ENCODE data around the gene FAM236D. TPM values are rescaled to one million over a fixed set of nuclear protein-coding genes. Genes with fewer than 3 reads are reported as not detected.
"Not testable (repeated sequence)": the region's sequence is repeated elsewhere in the genome, so short reads cannot be mapped to it uniquely, and the experiment has no call there.

Gene FAM236D
- total and polyA plus RNA-seq, 4 experiments from 2014 or later, result not detected

DNA sequence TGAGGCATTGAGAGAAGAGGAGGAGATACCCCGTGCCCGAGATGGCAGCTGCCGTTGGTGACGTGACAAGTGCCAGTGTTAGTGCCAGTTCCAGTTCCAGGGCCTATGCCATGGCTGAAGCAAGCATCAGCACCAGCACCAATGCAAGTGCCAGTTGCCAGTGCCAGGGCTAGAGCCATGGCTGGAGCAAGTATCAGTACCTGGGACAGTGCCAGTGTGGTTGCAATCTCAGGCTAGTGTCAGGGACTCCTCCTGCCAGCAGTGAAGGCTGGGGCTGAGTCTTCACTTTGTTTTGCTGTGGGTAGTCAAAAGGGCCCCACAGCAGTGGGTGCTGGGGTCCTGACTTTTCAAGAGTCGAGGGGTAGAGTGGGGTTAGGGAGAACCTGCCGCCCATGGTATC lies 29.9 kb downstream of the FAM236D start:
- H3K27me3 Mint-ChIP-seq; H3K27ac Mint-ChIP-seq; H3K4me1 ChIP-seq (ENCODE audit: insufficient read depth, low read length); H3K9me3 ChIP-seq (ENCODE audit: control insufficient read depth in 1 of 2, low read length in 2 of 2); H3K36me3 ChIP-seq (ENCODE audit: insufficient read depth, low read length); H3K9me3 Mint-ChIP-seq; H3K36me3 Mint-ChIP-seq; H3K27ac ChIP-seq (ENCODE audit: low read depth, low read length); CTCF ChIA-PET (ENCODE audit: partially characterized antibody); H3K4me1 Mint-ChIP-seq; H3K27me3 ChIP-seq (ENCODE audit: insufficient read depth, low read length); H3K4me3 ChIP-seq (ENCODE audit: low read length in 2 of 2); intact Hi-C loops (cut with micrococcal nuclease); H3K4me3 Mint-ChIP-seq; POLR2A ChIA-PET (ENCODE audit: partially characterized antibody); DNase-seq: not testable (repeated sequence)

DNA sequence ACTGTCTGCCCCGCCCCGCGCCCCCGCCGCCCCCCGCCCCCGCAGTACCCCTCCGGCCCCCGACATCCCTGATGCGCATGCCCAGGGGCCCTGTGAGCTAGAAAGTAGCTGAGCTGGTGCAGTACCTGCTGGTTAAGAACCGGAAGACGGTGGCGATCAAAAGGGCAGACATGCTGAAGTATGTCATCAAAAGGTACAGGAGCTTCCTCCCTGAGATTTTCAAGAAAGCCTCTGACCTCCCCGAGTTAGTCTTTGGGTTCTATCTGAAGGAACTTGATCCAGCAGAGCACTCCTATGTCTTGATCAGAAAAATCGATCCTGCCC lies 30.6 kb downstream of the FAM236D start:
- H3K9me3 Mint-ChIP-seq; H3K27ac ChIP-seq (ENCODE audit: low read depth, low read length); H3K9me3 ChIP-seq (ENCODE audit: control insufficient read depth in 1 of 2, low read length in 2 of 2); H3K36me3 Mint-ChIP-seq; H3K4me3 ChIP-seq (ENCODE audit: low read length in 2 of 2); H3K27me3 ChIP-seq (ENCODE audit: insufficient read depth, low read length); POLR2A ChIA-PET (ENCODE audit: partially characterized antibody); intact Hi-C loops (cut with micrococcal nuclease); DNase-seq; H3K36me3 ChIP-seq (ENCODE audit: insufficient read depth, low read length); CTCF ChIA-PET (ENCODE audit: partially characterized antibody); H3K4me1 ChIP-seq (ENCODE audit: insufficient read depth, low read length); H3K27ac Mint-ChIP-seq; H3K4me3 Mint-ChIP-seq; H3K27me3 Mint-ChIP-seq; H3K4me1 Mint-ChIP-seq: not testable (repeated sequence)

DNA sequence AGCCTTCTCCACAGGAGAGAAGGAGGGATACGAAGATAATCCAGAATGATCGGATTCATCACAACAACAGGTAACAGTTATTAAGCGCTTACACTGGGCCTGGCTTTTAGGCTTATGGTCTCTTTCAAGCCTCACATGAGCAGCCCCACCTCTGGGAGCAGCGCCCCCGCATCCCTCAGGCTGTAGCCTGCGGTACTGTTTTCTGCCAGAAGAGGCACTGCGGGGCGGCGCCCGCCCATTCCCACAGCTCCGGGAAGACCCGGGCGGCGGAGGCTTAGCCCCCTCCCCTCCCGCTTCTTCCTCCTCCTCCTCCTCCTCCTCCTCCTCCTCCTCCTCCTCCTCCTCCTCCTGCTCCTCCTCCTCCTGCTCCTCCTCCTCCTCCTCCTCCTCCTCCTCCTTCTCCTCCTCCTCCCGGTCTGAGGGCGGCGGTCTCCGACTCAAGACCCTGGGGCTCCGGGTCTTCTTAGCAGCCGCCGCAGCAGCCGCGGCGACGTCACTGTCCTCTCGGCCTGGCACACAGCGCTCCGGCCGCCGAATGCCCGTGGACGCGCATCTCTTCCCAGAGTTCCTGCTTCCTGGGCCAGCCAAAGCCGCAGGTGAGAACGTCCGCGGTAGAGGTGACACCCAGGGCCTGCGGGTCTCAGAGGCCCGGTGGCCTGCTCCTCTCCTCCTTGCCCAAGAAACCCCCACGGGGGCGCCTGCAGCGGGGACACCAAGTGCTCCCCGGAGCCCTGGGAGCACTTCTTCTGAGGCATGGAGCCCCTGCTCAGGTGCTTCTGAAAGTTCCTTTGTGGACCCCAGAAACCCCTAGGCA lies 31.1 kb downstream of the FAM236D start, which contains the start of gene DMRTC1B:
Gene DMRTC1B (plus strand): TSS at position 238 of the 814 bp plus-strand sequence. CDS start 68,246 bp downstream, outside the sequence.
- H3K36me3 ChIP-seq (ENCODE audit: insufficient read depth, low read length); H3K27ac ChIP-seq (ENCODE audit: low read depth, low read length); H3K4me3 ChIP-seq (ENCODE audit: low read length in 2 of 2); H3K27me3 ChIP-seq (ENCODE audit: insufficient read depth, low read length); POLR2A ChIA-PET (ENCODE audit: partially characterized antibody); DNase-seq; H3K9me3 ChIP-seq (ENCODE audit: control insufficient read depth in 1 of 2, low read length in 2 of 2); CTCF ChIA-PET (ENCODE audit: partially characterized antibody); H3K9me3 Mint-ChIP-seq; H3K4me1 ChIP-seq (ENCODE audit: insufficient read depth, low read length); H3K27me3 Mint-ChIP-seq; H3K27ac Mint-ChIP-seq; H3K4me3 Mint-ChIP-seq; H3K36me3 Mint-ChIP-seq; intact Hi-C loops (cut with micrococcal nuclease); H3K4me1 Mint-ChIP-seq: not testable (repeated sequence)

DNA sequence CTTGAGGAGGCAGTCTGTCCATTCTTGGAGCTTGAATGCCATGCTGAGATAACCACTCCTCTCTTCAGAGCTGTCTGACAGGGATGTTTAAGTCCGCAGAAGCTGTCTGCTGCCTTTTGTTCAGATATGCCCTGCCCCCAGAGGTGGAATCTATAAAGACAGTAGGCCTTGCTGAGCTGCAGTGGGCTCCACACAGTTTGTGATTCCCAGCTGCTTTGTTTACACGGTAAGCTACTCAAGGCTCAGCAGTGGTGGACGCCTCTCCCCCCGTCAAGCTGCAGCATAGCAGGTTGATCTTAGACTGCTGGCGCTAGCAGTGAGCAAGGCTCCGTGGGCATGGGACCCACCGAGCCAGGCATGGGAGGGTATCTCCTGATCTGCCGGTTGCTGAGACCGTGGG lies 47.6 kb downstream of the FAM236D start:
- H3K4me3 Mint-ChIP-seq; H3K27ac ChIP-seq (ENCODE audit: low read depth, low read length); H3K4me1 Mint-ChIP-seq; H3K9me3 Mint-ChIP-seq; DNase-seq; POLR2A ChIA-PET (ENCODE audit: partially characterized antibody); intact Hi-C loops (cut with micrococcal nuclease); H3K27me3 Mint-ChIP-seq; H3K4me1 ChIP-seq (ENCODE audit: insufficient read depth, low read length); CTCF ChIA-PET (ENCODE audit: partially characterized antibody); H3K36me3 ChIP-seq (ENCODE audit: insufficient read depth, low read length); H3K9me3 ChIP-seq (ENCODE audit: control insufficient read depth in 1 of 2, low read length in 2 of 2); H3K27ac Mint-ChIP-seq; H3K27me3 ChIP-seq (ENCODE audit: insufficient read depth, low read length); H3K36me3 Mint-ChIP-seq; H3K4me3 ChIP-seq (ENCODE audit: low read length in 2 of 2): not testable (repeated sequence)

Other genes with a start within 250 kb of the FAM236D start
- 10 to 100 TPM; 15.2 to 23.0 TPM for gene HDAC8, start 235.4 kb downstream of the FAM236D start, total RNA-seq
- 10 to 100 TPM; 15.2 to 18.9 TPM for gene HDAC8, start 235.4 kb downstream of the FAM236D start, polyA plus RNA-seq
- gene PHKA1, start 93.9 kb downstream of the FAM236D start, total RNA-seq, result under 1 TPM; 0.14 to 0.29 TPM
- not detected for gene PHKA1, start 93.9 kb downstream of the FAM236D start, polyA plus RNA-seq
- gene DMRTC1B, start 31.3 kb downstream of the FAM236D start, total RNA-seq, result under 1 TPM; 0.36 to 0.70 TPM
- 1 to 10 TPM in 1 of 2 donors, under 1 TPM in 1; 0.89 to 1.8 TPM for gene DMRTC1B, start 31.3 kb downstream of the FAM236D start, polyA plus RNA-seq
- not detected for gene FAM236B, start 25.6 kb downstream of the FAM236D start, total RNA-seq
- not detected for gene FAM236B, start 25.6 kb downstream of the FAM236D start, polyA plus RNA-seq
- not detected for gene FAM236C, start 104.4 kb upstream of the FAM236D start, total RNA-seq
- gene FAM236C, start 104.4 kb upstream of the FAM236D start, polyA plus RNA-seq, result not detected
- gene FAM236A, start 130.0 kb upstream of the FAM236D start, total RNA-seq, result not detected
- gene FAM236A, start 130.0 kb upstream of the FAM236D start, polyA plus RNA-seq, result not detected
- gene DMRTC1, start 135.6 kb upstream of the FAM236D start, total RNA-seq, result 1 to 10 TPM in 1 of 2 experiments, under 1 TPM in 1; 0.36 to 1.1 TPM
- gene DMRTC1, start 135.6 kb upstream of the FAM236D start, polyA plus RNA-seq, result under 1 TPM; 0.32 to 0.59 TPM
- gene PABPC1L2B, start 194.7 kb upstream of the FAM236D start, total RNA-seq, result not detected
- gene PABPC1L2B, start 194.7 kb upstream of the FAM236D start, polyA plus RNA-seq, result not detected

All from CD4-positive, alpha-beta memory T cell (primary cell).